CD4-positive, alpha-beta T cell (primary cell): ENCODE measurements around the gene LRRC2. TPM values are rescaled to one million over a fixed set of nuclear protein-coding genes. Genes with fewer than 3 reads are reported as not detected.

ENCODE experiments used
- ATAC-seq: fragments of 200-7000 bp; cut with Tn5 transposase; one replicate; pipeline ENCODE4 v1.10.0; 2022; ENCODE audit warnings: mild to moderate bottlenecking; ENCODE audit not compliant: poor library complexity
- CTCF ChIA-PET: fragments of 350-600 bp; sonication (Branson Sonifier 250); formaldehyde crosslinking; loops from one replicate; lab custom pipeline; 2021; ENCODE audit warnings: antibody characterized with exemption, inconsistent platforms; lab: Charles Lee
- POLR2A ChIA-PET: fragments of 350-600 bp; sonication (Branson Sonifier 250); formaldehyde crosslinking; loops from one replicate; lab custom pipeline; 2021; ENCODE audit warnings: antibody characterized with exemption, inconsistent platforms; lab: Charles Lee
- DNase-seq, 14 experiments: peaks; one replicate each; pipeline ENCODE4 v3.0.0-alpha.2; 2013 to 2020; ENCODE audit warnings: mixed read lengths in 2 of 14
- H3K27ac ChIP-seq, 2 donors: one replicate each; pipeline versions ENCODE4 v1.5.1 to v1.7.0; 2013; ENCODE audit warnings: low read length in 2 of 2, low read depth in 1 of 2, mild to moderate bottlenecking in 1 of 2
- H3K27me3 ChIP-seq, 2 experiments: 1 replicate in 1 of 2; 2 replicates in 1 of 2; pipeline versions ENCODE4 v1.6.1 to v1.7.0; 2013; ENCODE audit warnings: low read length in 2 of 2, control low read depth in 1 of 2, mild to moderate bottlenecking in 1 of 2, moderate library complexity in 1 of 2; ENCODE audit not compliant: insufficient read depth in 2 of 2, control insufficient read depth in 1 of 2
- H3K36me3 ChIP-seq: one replicate; pipeline ENCODE4 v1.6.1; 2013; ENCODE audit warnings: low read length, control low read depth; ENCODE audit not compliant: insufficient read depth
- H3K4me1 ChIP-seq: one replicate; pipeline ENCODE4 v1.6.1; 2013; ENCODE audit warnings: low read length, control low read depth; ENCODE audit not compliant: insufficient read depth
- H3K4me3 ChIP-seq: one replicate; pipeline ENCODE4 v1.5.1; 2013; ENCODE audit warnings: mild to moderate bottlenecking, low read length, moderate library complexity
- H3K9me3 ChIP-seq, 2 experiments: 1 replicate in 1 of 2; 2 replicates in 1 of 2; pipeline versions ENCODE4 v1.6.1 to v1.7.0; 2013; ENCODE audit warnings: low read length in 2 of 2, mild to moderate bottlenecking in 2 of 2, control low read depth in 1 of 2, moderate library complexity in 1 of 2; ENCODE audit not compliant: control insufficient read depth in 1 of 2, insufficient read depth in 1 of 2
- H3K27ac Mint-ChIP-seq: one replicate; pipeline ENCODE4 v1.8.0; 2020; ENCODE audit warnings: mixed read lengths
- H3K27me3 Mint-ChIP-seq: one replicate; pipeline ENCODE4 v1.8.0; 2021; ENCODE audit warnings: mixed read lengths
- H3K36me3 Mint-ChIP-seq: one replicate; pipeline ENCODE4 v1.8.0; 2021; ENCODE audit warnings: low read depth, mixed read lengths
- H3K4me1 Mint-ChIP-seq: one replicate; pipeline ENCODE4 v1.8.0; 2021; ENCODE audit warnings: low read depth, mixed read lengths
- H3K4me3 Mint-ChIP-seq: one replicate; pipeline ENCODE4 v1.8.0; 2020; ENCODE audit warnings: mild to moderate bottlenecking, mixed read lengths
- H3K9me3 Mint-ChIP-seq: one replicate; pipeline ENCODE4 v1.8.0; 2020; ENCODE audit warnings: mixed read lengths
- CTCF ChIP-seq: fragments of 200-600 bp; IDR thresholded peaks from one replicate; pipeline ENCODE4 v1.8.0; 2022; ENCODE audit warnings: antibody characterized with exemption, mild to moderate bottlenecking
- intact Hi-C, 2 experiments: fragments of 100-400 bp; cut with DNase I in 1 of 2; cut with micrococcal nuclease in 1 of 2; formaldehyde crosslinking; loops; one replicate each; pipeline versions ENCODE4 v1.15.1 to v1.9.0; 2023 to 2025; cut with DNase I, micrococcal nuclease
- total RNA-seq, 174 experiments: library from RNA in 2 of 174; stranded (reverse) in 2 of 174; gene quantifications; one replicate each; pipeline ENCODE4 v1.2.3 and lab custom pipeline; 2021 to 2026

LRRC2 gene
- total RNA-seq, 2 experiments from 2014 or later: 0.59 to 0.91 TPM

- Histone ChIP-seq H3K27ac (no peak overlapping the region), H3K4me1 (peaks cover 11% of the 10 kb centered on the region), H3K9me3 (no peaks in the 10 kb centered on the region), H3K36me3 (no peaks in the 10 kb centered on the region), H3K27me3 (no peaks in the 10 kb centered on the region), H3K4me3 (no peak overlapping the region)
- intact Hi-C loops: no loop called here
- no peak for TF ChIP-seq CTCF
- no peak for ATAC-seq
- Mint-ChIP-seq H3K27ac (no peak overlapping the region), H3K9me3 (no peaks in the 10 kb centered on the region), H3K27me3 (no peaks in the 10 kb centered on the region), H3K36me3 (no peaks in the 10 kb centered on the region), H3K4me3 (no peak overlapping the region), H3K4me1 (peaks cover 42% of the 10 kb centered on the region)
- CTCF ChIA-PET: interaction anchor here (1.0 to 5.4 kb wide), 4 partner anchors 10 to 131 kb away, joined by 3 to 43 read pairs (median 26); no protein-coding TSS in a partner anchor
- POLR2A ChIA-PET: interaction anchor here (2.3 kb wide), 1 partner anchor 10 kb away, joined by 7 read pairs; no protein-coding TSS in a partner anchor
- DNase-seq: no peak
Observed at GRCh38 chr3:46498916-46499519, 67.1 kb downstream of the LRRC2 start.

GRCh38 chr3:46497556-46498265 is 68.4 kb downstream of the LRRC2 start, which contains the start of gene RTP3:
TSS of gene RTP3 (plus strand) at chr3:46497976. CDS start at chr3:46498063, 87 bp downstream.
- Mint-ChIP-seq H3K4me1 (peaks cover 32% of the 10 kb centered on the region), H3K9me3 (no peaks in the 10 kb centered on the region), H3K27me3 (no peaks in the 10 kb centered on the region), H3K27ac (no peak within 1 kb of the TSS), H3K36me3 (no peaks in the 10 kb centered on the region), H3K4me3 (no peak within 1 kb of the TSS)
- Histone ChIP-seq H3K36me3 (no peaks in the 10 kb centered on the region), H3K4me3 (no peak within 1 kb of the TSS), H3K4me1 (peaks cover 11% of the 10 kb centered on the region), H3K27me3 (no peaks in the 10 kb centered on the region), H3K27ac (no peak within 1 kb of the TSS), H3K9me3 (no peaks in the 10 kb centered on the region)
- DNase-seq (no peak), ATAC-seq (no peak)
- intact Hi-C loops: loop anchor here (2.0 kb wide), 2 partner anchors 41 to 61 kb away; no protein-coding TSS in a partner anchor
- ChIA-PET CTCF (interaction anchor here (1.1 to 5.4 kb wide), 5 partner anchors 9 to 132 kb away, joined by 3 to 43 read pairs (median 19); no protein-coding TSS in a partner anchor), POLR2A (interaction anchor here (1.9 kb wide), 1 partner anchor 41 kb away, joined by 5 read pairs; no protein-coding TSS in a partner anchor)
- TF ChIP-seq CTCF: no peak

GRCh38 chr3:46496746-46497555 is 69.2 kb downstream of the LRRC2 start:
- no peaks in the 10 kb centered on the region for H3K27me3 Mint-ChIP-seq
- DNase-seq: peak; percentile 34 to 85 (median 56)
- POLR2A ChIA-PET: interaction anchor here (1.9 kb wide), 1 partner anchor 42 kb away, joined by 5 read pairs; no protein-coding TSS in a partner anchor
- Histone ChIP-seq H3K4me3 (no peak overlapping the region), H3K4me1 (peaks cover 11% of the 10 kb centered on the region), H3K36me3 (no peaks in the 10 kb centered on the region), H3K9me3 (no peaks in the 10 kb centered on the region), H3K27ac (no peak overlapping the region), H3K27me3 (no peaks in the 10 kb centered on the region)
- TF ChIP-seq CTCF: peak; percentile 65
- no peak overlapping the region for H3K4me3 Mint-ChIP-seq
- intact Hi-C loops: loop anchor here (2.0 kb wide), 2 partner anchors 42 to 62 kb away; no protein-coding TSS in a partner anchor
- H3K9me3 Mint-ChIP-seq: no peaks in the 10 kb centered on the region
- no peak overlapping the region for H3K27ac Mint-ChIP-seq
- CTCF ChIA-PET: interaction anchor here (0.7 to 5.4 kb wide), 13 partner anchors 8 to 133 kb away, joined by 3 to 43 read pairs (median 4); no protein-coding TSS in a partner anchor
- peak; percentile 67 for ATAC-seq
- H3K4me1 Mint-ChIP-seq: peaks cover 32% of the 10 kb centered on the region
- H3K36me3 Mint-ChIP-seq: no peaks in the 10 kb centered on the region
